ENCODE data around the gene MTTP.
"Not testable (repeated sequence)": the region's sequence is repeated elsewhere in the genome, so short reads cannot be mapped to it uniquely, and the experiment has no call there.

Gene MTTP

DNA sequence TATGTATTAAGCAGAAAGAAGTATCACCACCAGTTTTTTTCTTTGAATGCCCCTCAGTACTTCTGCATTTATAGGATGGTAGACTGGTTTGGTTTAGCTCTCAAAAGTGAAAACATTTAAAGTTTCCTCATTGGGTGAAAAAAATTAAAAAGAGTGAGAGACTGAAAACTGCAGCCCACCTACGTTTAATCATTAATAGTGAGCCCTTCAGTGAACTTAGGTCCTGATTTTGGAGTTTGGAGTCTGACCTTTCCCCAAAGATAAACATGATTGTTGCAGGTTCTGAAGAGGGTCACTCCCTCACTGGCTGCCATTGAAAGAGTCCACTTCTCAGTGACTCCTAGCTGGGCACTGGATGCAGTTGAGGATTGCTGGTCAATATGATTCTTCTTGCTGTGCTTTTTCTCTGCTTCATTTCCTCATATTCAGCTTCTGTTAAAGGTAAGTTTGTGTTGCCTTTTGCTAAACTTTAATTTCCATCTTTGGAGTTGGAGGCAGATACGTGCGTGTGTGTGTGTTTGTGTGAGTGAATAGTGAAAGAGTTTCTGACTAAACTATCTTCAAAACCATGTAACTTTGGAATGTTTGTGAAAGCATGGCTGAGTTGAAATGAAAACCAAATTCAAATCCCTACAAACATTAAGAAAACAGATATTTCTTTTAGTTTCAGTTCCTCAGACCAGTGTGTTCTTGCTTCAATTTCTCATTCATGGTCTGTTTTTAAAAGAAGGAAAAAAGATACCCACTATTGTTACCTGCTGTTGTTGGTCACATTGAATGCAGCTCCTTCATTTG, at the start of gene MTTP:
MTTP (plus strand) TSS at position 295 of the 795 bp plus-strand sequence; CDS start at position 381, 86 bp downstream.
- TF ChIP-seq POLR2A (IDR thresholded peaks at IDR 0.05; ENCODE audit: low read length) (no peak), GATA1 (IDR thresholded peaks at IDR 0.05; ENCODE audit: low read depth, low read length) (no peak)
- DNase-seq = no peak

DNA sequence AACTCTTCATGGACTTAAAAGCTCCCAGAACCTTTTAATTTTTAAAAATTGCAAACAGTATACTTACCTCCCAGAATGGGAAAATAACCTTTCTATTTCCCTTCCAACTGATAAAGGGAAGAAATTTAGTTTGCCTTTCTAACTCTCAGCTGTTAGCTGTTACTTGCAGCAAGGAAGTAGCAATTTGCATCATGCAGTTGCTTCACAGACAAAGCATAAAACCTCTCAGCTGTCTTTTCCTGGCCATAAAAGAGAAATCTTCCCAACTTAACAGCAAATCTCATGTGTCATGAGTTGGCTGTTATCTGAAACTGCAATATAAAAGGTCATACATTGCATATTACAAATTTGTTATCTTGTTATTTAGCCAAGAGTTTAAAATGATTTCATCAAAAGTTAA, 45.4 kb upstream of the MTTP start:
- no peak for TF ChIP-seq GATA1 (IDR thresholded peaks at IDR 0.05; ENCODE audit: low read depth, low read length)
- TF ChIP-seq POLR2A (IDR thresholded peaks at IDR 0.05; ENCODE audit: low read length) = no peak
- no peak for DNase-seq

DNA sequence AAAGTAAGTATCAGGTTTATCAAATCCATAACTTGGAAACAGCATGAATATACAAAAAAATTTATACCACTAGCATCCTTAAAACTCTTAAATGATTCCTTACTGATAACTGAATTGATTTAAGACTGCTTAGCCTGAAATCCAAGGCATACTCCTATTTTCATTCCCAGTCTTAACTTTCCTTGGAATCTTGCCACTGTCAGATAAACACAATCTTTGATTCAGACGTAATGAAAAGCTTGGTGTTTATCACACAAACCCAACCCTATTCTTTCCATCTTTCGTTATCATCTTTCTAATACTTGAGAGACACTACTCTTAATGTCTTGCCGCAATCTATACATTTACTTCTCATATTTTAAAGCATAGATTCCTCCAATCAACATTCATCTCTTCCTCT, 44.7 kb upstream of the MTTP start:
- TF ChIP-seq GATA1 (IDR thresholded peaks at IDR 0.05; ENCODE audit: low read depth, low read length) (no peak), POLR2A (IDR thresholded peaks at IDR 0.05; ENCODE audit: low read length) (no peak)
- no peak for DNase-seq

GRCh38 chr4:99534699-99535098, 39.9 kb upstream of the MTTP start:
- not testable (repeated sequence) for DNase-seq

GRCh38 chr4:99536271-99536670, 38.4 kb upstream of the MTTP start:
- DNase-seq = no peak
- TF ChIP-seq GATA1 (IDR thresholded peaks at IDR 0.05; ENCODE audit: low read depth, low read length) (no peak), POLR2A (IDR thresholded peaks at IDR 0.05; ENCODE audit: low read length) (no peak)

DNA sequence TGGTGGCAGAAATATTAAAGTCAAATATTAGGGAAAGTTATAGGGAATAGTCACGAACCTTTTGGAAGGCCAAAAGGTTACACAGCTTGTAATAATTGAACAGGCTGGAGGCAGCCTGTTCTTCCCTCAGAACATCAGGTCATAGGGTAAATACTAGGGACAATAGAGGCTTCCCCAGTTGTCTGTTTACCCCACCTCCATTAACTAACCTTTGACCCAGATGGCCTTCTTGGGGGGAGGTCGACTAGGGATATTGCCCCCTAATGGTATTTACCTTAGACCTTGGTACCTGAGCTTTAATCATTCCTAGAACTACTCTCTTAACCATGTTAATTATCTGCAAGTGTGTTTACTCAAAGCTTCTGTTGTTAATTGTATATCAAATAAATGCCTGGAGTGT, 37.8 kb upstream of the MTTP start:
- TF ChIP-seq POLR2A (IDR thresholded peaks at IDR 0.05; ENCODE audit: low read length) = no peak
- no peak for TF ChIP-seq GATA1 (IDR thresholded peaks at IDR 0.05; ENCODE audit: low read depth, low read length)
- DNase-seq = no peak

DNA sequence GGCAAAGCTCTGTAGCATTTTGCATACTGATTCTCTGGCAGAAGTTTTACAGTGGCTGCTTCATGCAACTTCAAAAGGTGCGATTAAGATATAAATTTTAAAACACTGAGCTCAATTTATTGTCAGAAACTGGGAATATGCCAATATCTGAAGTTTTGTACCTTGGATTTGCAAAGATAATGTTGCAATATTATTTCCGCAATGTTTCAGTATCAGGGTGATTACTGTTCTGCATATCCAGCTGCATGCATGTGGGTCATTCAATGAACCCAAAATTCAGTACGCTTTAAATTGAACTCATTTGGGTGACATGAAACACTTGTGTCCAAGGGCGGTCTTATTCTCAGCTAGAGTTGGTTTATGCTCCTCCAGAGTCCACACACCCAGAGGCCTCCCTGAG, 37.0 kb upstream of the MTTP start:
- DNase-seq = no peak
- no peak for TF ChIP-seq GATA1 (IDR thresholded peaks at IDR 0.05; ENCODE audit: low read depth, low read length)
- TF ChIP-seq POLR2A (IDR thresholded peaks at IDR 0.05; ENCODE audit: low read length) = no peak

- TF ChIP-seq GATA1 (IDR thresholded peaks at IDR 0.05; ENCODE audit: low read depth, low read length) (no peak), POLR2A (IDR thresholded peaks at IDR 0.05; ENCODE audit: low read length) (no peak)
- DNase-seq = no peak
Measured at GRCh38 chr4:99540277-99540939, 34.2 kb upstream of the MTTP start.

GRCh38 chr4:99552872-99553271, 21.8 kb upstream of the MTTP start:
- DNase-seq = peak in 1 of 2 experiments; percentile 52
- TF ChIP-seq GATA1 (IDR thresholded peaks at IDR 0.05; ENCODE audit: low read depth, low read length) (no peak), POLR2A (IDR thresholded peaks at IDR 0.05; ENCODE audit: low read length) (no peak)

- DNase-seq = peak; percentile 97 to 98
- no peak for TF ChIP-seq GATA1 (IDR thresholded peaks at IDR 0.05; ENCODE audit: low read depth, low read length)
- peak; percentile 85 for TF ChIP-seq POLR2A (IDR thresholded peaks at IDR 0.05; ENCODE audit: low read length)
Measured at GRCh38 chr4:99563310-99564186, 11.1 kb upstream of the MTTP start, which contains the start of gene TRMT10A. TSS of gene TRMT10A (minus strand) at chr4:99564039. CDS start at chr4:99559338, 4,701 bp downstream.

- no peak for TF ChIP-seq POLR2A (IDR thresholded peaks at IDR 0.05; ENCODE audit: low read length)
- TF ChIP-seq GATA1 (IDR thresholded peaks at IDR 0.05; ENCODE audit: low read depth, low read length) = no peak
- DNase-seq = no peak
Measured at GRCh38 chr4:99564921-99565320, 9.7 kb upstream of the MTTP start.

DNA sequence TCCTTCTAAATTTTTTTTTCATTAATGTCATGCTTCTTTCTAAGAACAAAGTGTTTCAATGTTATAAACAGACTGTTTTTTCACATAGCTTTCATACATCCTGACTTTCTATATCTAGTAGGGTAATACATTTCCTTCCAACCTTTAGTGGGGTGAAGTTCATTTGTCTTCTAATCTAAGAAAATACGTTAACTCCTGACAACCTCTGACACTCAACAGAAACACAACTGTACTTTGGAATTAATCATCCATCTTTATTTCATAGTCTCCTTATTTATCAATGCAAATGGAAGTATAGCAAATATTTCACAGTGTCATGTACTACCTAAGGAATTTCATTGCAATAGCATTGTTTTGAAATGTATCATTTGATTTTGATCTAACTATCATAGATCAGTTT, 2.7 kb upstream of the MTTP start:
- no peak for DNase-seq
- TF ChIP-seq POLR2A (IDR thresholded peaks at IDR 0.05; ENCODE audit: low read length) (no peak), GATA1 (IDR thresholded peaks at IDR 0.05; ENCODE audit: low read depth, low read length) (no peak)

DNA sequence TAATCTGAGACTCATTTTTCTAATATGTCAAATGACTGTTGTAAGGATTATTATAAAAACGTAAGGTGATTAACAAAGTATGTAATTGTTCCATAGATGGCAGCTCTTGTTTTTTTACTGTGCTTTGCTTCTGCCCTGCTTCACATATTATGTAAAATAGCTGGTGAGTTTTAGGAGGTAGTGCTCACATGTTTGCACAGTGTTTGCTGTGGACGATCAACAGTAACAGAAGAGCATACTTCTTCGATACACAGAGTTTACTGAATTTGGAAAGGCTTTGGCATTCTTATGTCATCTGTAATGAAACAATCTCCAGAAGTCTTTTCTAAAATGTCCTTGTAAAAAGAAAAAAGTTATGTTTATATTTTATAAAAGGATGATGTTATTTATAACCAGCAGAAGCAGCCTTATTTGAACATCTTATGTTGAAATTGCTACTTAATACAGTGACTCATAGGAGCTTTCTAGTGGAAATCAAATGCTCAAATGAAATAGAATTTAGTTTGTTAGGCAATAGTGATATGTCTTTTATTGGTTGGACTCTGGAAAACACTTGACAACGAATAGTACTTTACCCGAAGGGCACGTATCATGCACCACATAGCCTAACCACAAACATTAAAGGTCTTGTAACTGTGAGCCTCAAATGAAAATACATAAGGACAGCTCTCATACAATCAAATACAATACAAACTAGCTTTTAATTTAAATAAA, 1.9 kb upstream of the MTTP start:
- TF ChIP-seq GATA1 (IDR thresholded peaks at IDR 0.05; ENCODE audit: low read depth, low read length) (no peak), POLR2A (IDR thresholded peaks at IDR 0.05; ENCODE audit: low read length) (no peak)
- DNase-seq = no peak

Data from erythroblast (primary cell).